Measurements from ENCODE around the gene CALY.

The CALY gene

DNA sequence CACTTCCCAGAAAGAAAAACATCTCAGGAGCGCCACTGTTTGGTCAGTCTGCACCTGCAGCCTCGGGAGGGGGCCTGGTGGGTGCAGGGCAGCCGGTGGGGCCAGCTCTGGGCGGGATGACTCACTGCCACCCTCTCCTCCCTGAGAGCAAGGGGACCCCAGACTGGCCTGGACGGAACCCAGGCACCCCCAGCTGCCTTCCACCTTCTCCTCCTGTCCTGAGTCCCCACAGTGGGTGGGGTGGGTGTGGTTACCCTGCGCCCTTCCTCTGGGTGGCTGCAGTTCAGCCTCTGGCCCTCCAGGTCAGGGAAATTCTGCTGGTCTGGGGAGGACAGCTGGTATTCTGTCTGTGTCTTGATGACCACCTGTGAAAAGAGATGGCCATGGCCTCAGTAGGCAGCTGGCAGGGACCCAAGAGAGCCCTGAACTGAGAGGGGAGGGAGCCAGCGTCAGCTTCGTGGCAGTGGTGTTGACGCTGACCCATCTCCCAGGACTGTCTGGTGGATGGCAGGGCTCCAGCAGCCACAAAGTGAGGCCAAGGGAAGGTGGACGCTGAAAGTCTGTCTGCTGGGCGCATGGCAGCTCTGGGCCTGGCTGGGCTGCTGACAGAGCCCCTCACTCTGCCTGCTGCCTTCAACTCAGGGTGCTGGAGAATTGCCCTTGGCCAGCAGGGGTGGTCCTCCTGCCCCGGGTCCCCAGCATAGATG lies 8.9 kb downstream of the CALY start:
- CTCF ChIA-PET = interaction anchor here (1.1 to 4.0 kb wide), 9 partner anchors 8 to 280 kb away, joined by 3 to 35 read pairs (median 6); partner anchors contain the start of genes CALY and PRAP1
- H3K4me3 ChIP-seq (ENCODE audit: low read depth, low read length) = no peak overlapping the region
- POLR2A ChIA-PET = interaction anchor here (0.6 kb wide), 1 partner anchor 22 kb away, joined by 3 read pairs; no protein-coding TSS in a partner anchor
- TF ChIP-seq, protein P1, sequence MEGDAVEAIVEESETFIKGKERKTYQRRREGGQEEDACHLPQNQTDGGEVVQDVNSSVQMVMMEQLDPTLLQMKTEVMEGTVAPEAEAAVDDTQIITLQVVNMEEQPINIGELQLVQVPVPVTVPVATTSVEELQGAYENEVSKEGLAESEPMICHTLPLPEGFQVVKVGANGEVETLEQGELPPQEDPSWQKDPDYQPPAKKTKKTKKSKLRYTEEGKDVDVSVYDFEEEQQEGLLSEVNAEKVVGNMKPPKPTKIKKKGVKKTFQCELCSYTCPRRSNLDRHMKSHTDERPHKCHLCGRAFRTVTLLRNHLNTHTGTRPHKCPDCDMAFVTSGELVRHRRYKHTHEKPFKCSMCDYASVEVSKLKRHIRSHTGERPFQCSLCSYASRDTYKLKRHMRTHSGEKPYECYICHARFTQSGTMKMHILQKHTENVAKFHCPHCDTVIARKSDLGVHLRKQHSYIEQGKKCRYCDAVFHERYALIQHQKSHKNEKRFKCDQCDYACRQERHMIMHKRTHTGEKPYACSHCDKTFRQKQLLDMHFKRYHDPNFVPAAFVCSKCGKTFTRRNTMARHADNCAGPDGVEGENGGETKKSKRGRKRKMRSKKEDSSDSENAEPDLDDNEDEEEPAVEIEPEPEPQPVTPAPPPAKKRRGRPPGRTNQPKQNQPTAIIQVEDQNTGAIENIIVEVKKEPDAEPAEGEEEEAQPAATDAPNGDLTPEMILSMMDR (IDR thresholded peaks at IDR 0.05; ENCODE audit: insufficient read depth, low read length, missing control alignments) = no peak
- no peak for DNase-seq (ENCODE audit: low read depth, low spot score)

DNA sequence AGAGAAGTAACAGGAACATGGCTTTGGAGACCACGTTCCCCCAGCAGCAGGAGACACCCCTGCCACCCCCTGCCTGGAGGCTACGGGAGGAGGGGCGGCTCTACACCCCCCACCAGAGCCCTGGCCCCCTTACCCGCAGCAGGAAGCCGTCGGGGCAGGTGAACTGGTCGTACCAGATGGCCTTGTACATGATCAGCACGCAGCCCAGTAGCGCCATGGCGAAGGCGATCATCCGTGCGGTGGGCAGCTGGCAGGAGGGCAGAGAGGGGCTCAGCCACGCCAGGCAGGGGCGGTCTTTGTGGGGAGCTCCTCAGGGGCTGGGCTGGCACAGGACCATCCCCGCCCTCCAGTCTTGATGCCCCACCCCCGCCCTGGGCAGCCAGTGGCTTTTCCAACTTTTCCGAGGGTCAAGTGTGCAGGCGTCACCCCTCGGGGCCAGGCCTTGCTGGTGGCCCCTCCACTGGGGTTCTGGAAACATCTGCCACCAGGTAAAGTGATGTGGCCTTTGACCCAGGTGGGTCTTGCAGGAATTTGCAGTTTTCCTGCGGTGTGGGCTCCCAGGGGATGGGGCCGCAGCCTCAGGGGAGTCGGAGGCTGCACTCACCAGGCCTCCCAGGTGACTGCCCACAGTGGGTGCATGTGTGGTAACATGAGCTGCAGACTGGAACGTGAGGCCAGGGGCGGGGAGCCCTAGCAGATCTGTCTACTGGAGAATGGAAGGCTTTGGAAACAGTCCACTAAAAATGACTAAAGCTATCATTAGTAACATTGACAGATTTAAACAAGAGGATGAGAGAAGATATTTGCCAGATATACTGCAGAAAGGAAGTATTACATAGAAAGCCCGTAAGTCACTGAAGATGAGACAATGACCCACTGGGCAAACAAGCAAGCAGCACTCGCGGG lies 9.7 kb downstream of the CALY start:
- H3K4me3 ChIP-seq (ENCODE audit: low read depth, low read length) = no peak overlapping the region
- no peak for DNase-seq (ENCODE audit: low read depth, low spot score)
- TF ChIP-seq, protein P1 (IDR thresholded peaks at IDR 0.05; ENCODE audit: insufficient read depth, low read length, missing control alignments) = no peak
- ChIA-PET CTCF (interaction anchor here (1.2 to 4.0 kb wide), 8 partner anchors 7 to 281 kb away, joined by 3 to 35 read pairs (median 14); partner anchors contain the start of genes CALY and PRAP1), POLR2A (interaction anchor here (0.6 kb wide), 1 partner anchor 23 kb away, joined by 3 read pairs; no protein-coding TSS in a partner anchor)

DNA sequence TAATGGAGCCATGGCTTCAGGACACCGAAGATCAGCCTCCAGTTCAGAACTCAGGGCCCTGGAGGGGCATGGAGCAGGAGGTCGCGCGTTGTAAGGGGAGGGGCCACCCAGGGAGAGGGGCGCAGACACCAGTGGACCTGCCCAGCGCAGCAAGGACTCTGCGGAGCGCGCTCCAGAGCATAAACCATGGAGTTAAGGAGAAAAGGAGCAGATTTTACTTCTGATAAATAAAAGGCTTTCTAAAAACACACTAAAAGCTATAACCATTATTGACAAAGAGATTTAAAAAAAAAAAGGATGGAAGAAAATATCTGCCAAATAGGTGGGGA lies 10.5 kb downstream of the CALY start:
- CTCF ChIA-PET = interaction anchor here (2.1 kb wide), 1 partner anchor 21 kb away, joined by 6 read pairs; the partner anchor contains the start of gene PRAP1
- peak overlapping the region; percentile 46 for H3K4me3 ChIP-seq (ENCODE audit: low read depth, low read length)
- DNase-seq (ENCODE audit: low read depth, low spot score) = no peak
- TF ChIP-seq, protein P1 (IDR thresholded peaks at IDR 0.05; ENCODE audit: insufficient read depth, low read length, missing control alignments) = no peak
- POLR2A ChIA-PET = no interaction called here

DNA sequence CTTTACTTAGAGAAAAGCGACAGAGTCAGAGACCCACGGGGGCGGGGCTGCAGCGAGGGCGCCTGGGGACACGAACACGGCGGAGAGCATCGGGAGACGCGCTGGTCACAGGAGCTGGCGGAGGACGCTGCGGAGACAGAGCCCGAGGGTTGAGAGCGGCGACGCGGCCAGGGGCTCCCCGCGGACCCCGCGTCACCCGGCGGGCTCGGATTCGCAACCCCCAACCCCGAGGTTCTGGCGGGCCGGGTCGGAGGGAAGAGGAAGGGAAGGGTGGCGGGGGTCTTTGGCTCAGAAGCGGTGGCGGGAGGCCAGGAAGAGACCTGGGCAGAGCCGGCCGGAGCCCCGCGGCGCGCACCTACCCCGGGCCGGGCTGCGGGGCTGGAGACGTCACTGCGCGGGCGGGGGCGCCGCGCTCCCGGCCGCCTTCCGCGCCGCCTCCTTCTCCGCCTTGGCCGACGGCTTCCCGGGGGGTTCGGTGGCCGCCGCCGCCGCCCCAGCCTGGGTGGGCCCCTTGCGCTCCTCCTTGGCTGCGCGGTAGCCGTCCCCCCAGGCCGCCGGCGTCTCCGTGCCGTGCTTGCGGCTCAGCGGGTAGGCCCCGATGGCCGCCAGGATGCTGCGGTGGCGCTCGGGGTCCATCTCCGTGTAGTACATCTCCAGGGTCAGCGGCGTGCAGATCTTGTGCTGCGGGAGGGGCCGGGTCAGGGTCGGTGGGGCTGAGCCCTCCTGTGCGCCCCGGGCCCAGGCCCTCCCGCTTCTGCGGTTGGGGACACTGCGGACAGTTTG lies 11.1 kb downstream of the CALY start:
- H3K4me3 ChIP-seq (ENCODE audit: low read depth, low read length) = peak overlapping the region; percentile 46
- POLR2A ChIA-PET = no interaction called here
- no peak for DNase-seq (ENCODE audit: low read depth, low spot score)
- TF ChIP-seq, protein P1 (IDR thresholded peaks at IDR 0.05; ENCODE audit: insufficient read depth, low read length, missing control alignments) = no peak
- CTCF ChIA-PET = interaction anchor here (2.6 kb wide), 1 partner anchor 11 kb away, joined by 19 read pairs; no protein-coding TSS in a partner anchor

DNA sequence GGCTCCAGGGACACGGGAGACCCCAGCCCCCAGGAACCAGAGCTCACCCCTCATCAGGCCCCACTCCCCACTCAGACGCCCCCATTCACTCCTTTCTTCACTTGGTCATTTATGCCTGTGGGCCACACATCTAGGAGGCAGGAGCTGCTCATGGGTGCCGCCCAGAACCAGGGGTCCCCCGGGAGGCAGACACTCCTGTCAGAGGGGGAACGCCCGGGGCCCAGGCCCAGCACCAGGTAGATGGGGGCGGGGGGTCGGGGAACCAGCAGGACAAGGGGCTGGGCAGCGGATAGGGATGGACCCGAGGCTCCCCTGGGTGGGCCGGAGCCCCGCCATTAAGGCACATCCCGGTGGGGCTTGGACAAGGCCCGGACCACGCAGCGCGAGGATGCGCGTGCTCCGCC lies 11.8 kb downstream of the CALY start:
- DNase-seq (ENCODE audit: low read depth, low spot score) = no peak
- ChIA-PET CTCF (interaction anchor here (2.6 kb wide), 1 partner anchor 10 kb away, joined by 19 read pairs; no protein-coding TSS in a partner anchor), POLR2A (no interaction called here)
- TF ChIP-seq, protein P1 (IDR thresholded peaks at IDR 0.05; ENCODE audit: insufficient read depth, low read length, missing control alignments) = no peak
- H3K4me3 ChIP-seq (ENCODE audit: low read depth, low read length) = peak overlapping the region; percentile 3; the same call in 1 of the 2 replicates
